Stimulated activated CD4-positive, alpha-beta T cell treated with anti-CD3 and anti-CD28 coated beads, Interleukin-12 subunit alpha, Interleukin-12 subunit beta, amount 100 ng/mL, for 24 hours (primary cell): ENCODE results near the gene ALDH7A1.
"Not testable (repeated sequence)": the region's sequence is repeated elsewhere in the genome, so short reads cannot be mapped to it uniquely, and the experiment has no call there.

Experiments
- DNase-seq, 2 experiments: peaks; one replicate each; pipeline ENCODE4 v3.0.0-alpha.2; 2020; ENCODE audit warnings: low read depth in 2 of 2

Gene ALDH7A1

GRCh38 chr5:126535856-126536545, 59.0 kb downstream of the ALDH7A1 start:
- DNase-seq: no peak

- no peak for DNase-seq
Measured at GRCh38 chr5:126534553-126534952, 60.5 kb downstream of the ALDH7A1 start.

GRCh38 chr5:126531543-126532120, 63.4 kb downstream of the ALDH7A1 start:
- DNase-seq: no peak

- DNase-seq: no peak
Measured at GRCh38 chr5:126527892-126528291, 67.1 kb downstream of the ALDH7A1 start.

- no peak for DNase-seq
Measured at GRCh38 chr5:126527158-126527557, 67.9 kb downstream of the ALDH7A1 start.

- no peak for DNase-seq
Measured at GRCh38 chr5:126526493-126526892, 68.5 kb downstream of the ALDH7A1 start.

- no peak for DNase-seq
Measured at GRCh38 chr5:126525630-126526245, 69.3 kb downstream of the ALDH7A1 start.

- no peak for DNase-seq
Measured at GRCh38 chr5:126523818-126524510, 71.1 kb downstream of the ALDH7A1 start.

GRCh38 chr5:126521130-126521529, 73.9 kb downstream of the ALDH7A1 start:
- no peak for DNase-seq

GRCh38 chr5:126520593-126520953, 74.4 kb downstream of the ALDH7A1 start:
- no peak for DNase-seq

- no peak for DNase-seq
Measured at GRCh38 chr5:126519637-126520592, 75.1 kb downstream of the ALDH7A1 start.

- DNase-seq: not testable (repeated sequence)
Measured at GRCh38 chr5:126519223-126519622, 75.8 kb downstream of the ALDH7A1 start.

- DNase-seq: no peak
Measured at GRCh38 chr5:126516852-126517251, 78.2 kb downstream of the ALDH7A1 start.

GRCh38 chr5:126516133-126516532, 78.9 kb downstream of the ALDH7A1 start:
- DNase-seq: no peak

- no peak for DNase-seq
Measured at GRCh38 chr5:126515337-126515736, 79.7 kb downstream of the ALDH7A1 start.

GRCh38 chr5:126514558-126515141, 80.4 kb downstream of the ALDH7A1 start:
- no peak for DNase-seq

GRCh38 chr5:126514131-126514557, 80.9 kb downstream of the ALDH7A1 start:
- DNase-seq: no peak

- no peak for DNase-seq
Measured at GRCh38 chr5:126513703-126514102, 81.3 kb downstream of the ALDH7A1 start.

GRCh38 chr5:126513302-126513701, 81.7 kb downstream of the ALDH7A1 start:
- no peak for DNase-seq

GRCh38 chr5:126512451-126512850, 82.6 kb downstream of the ALDH7A1 start:
- no peak for DNase-seq

GRCh38 chr5:126511961-126512360, 83.1 kb downstream of the ALDH7A1 start:
- DNase-seq: no peak
